KBM-7 (cell line): ENCODE data around the gene PPP2R2C.

Experiments
- DNase-seq: peaks from one replicate; pipeline ENCODE4 v3.0.0-alpha.2; 2015
- in situ Hi-C: fragments of 300-500 bp; cut with MboI; formaldehyde crosslinking; loops from 2 replicates; pipeline ENCODE4 v1.14.3; 2020; ENCODE audit warnings: low sequenced_read_pairs, low pct_unique_long_range_greater_than_20kb, mixed read lengths

PPP2R2C gene

GRCh38 chr4:6472387-6473263 lies at the start of gene PPP2R2C:
PPP2R2C (minus strand) TSS chr4:6472614; CDS start chr4:6472229, 385 bp downstream.
- DNase-seq: no peak
- in situ Hi-C loops: no loop called here

- DNase-seq: no peak
- in situ Hi-C loops: no loop called here
These were observed 48.6 kb upstream of the PPP2R2C start for GRCh38 chr4:6520978-6521377.

DNA sequence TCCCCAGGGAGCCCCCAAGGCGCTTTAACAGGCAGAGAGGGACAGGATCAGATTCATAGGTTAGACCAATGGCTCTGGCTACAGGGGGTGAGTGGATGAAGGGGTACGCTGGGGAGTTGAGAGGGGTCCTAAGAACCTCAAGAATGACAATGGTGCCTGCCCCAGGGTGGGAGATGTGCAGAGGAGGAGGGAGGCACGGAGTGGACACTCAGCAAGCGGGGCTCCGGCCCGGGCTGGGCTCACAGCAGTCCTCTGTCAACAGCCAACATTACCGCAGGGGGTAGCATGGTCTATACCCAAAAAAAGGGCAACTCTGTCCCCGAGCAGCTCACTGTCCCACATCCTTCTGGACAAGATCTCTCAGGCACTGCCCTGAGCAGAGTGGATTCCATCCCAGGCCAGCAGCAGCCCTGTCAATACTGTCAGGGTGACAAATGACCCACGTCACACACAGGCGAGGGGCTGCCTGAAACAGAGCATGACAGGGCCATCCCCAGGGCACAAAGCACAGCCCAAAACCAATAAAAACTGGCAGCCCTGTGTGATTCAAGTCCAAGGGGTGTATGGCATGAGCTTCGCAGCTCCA lies 47.7 kb upstream of the PPP2R2C start:
- in situ Hi-C loops: no loop called here
- DNase-seq: no peak

- DNase-seq: no peak
- in situ Hi-C loops: no loop called here
These were observed 44.8 kb upstream of the PPP2R2C start for GRCh38 chr4:6517171-6517570.

- in situ Hi-C loops: no loop called here
- DNase-seq: no peak
These were observed 44.3 kb upstream of the PPP2R2C start for GRCh38 chr4:6516762-6517161.

DNA sequence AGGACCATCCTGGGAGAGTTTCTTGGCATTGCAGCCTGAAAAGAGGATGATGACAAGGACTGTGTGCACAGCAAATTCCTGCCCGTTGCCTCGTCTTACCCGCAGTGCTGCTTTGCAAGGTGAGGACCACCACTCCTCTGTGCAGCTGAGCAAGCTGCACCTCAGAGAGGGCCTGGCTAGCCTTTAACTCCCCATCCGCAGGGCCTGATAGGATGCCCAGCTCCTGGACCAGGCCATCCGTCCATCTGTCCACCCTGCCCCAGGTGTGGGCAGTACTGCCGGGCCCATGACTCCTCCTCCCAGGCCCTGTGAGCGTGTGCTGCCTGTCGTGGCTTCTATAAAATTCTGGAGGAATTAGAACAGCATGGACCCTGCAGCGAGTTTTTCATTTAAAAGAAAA lies 43.9 kb upstream of the PPP2R2C start:
- in situ Hi-C loops: no loop called here
- no peak for DNase-seq

DNA sequence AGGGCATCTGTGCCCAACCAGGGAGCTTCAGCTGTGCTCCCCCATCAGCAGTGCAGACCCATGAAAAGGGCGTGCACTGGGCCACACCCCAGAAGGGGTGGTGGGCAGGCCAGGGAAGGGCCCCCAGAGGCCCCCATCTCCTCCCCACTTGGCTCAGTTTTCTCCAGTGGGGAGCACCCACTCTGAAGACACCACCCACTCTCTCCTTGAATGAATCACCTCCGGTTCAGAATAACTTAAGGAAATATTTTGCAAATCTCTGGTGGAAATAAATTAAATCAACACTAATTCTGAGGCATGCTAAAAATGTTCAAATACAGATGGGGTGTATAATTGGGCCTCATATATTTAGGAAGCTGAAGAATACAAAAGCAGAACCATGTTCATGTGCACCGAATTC lies 41.3 kb upstream of the PPP2R2C start:
- in situ Hi-C loops: no loop called here
- DNase-seq: no peak

DNA sequence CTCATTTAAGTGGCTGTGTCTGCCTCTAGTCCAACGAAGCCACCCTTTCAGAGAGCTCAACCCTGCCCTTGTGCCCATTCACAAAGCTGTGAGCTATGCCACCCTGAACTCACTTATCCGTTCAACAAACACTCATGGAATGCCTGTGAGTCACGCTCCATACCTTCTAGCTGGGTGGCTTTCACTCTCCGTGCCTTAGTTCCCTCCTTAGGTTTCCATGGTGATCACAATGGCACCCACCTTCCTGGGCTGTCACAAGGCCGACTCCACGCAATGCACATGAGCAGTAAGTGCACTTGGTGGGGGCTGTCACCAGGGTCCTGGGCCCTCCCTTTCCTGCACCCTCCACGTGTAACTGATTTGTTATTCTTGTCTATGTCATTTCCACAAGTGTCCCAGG lies 37.2 kb upstream of the PPP2R2C start:
- in situ Hi-C loops: no loop called here
- no peak for DNase-seq

DNA sequence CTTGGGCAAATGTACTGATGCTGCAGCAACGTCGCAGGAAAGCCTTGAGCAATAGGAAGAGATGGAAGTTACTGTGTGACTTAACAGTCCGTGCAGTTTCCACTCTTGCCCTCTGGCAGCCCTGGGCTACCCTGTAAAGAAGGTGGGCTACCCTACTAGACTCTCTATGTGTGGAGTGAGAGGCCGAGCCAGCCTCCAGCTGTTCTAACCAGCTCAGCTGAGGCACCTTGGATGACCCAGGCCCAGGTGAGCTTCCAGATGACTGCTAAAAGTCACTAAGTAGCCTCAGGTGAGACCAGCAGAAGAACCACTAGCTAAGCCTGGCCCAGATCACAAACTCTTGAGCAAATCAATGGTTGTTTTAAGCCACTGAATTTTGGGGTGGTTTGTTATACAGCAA lies 34.9 kb upstream of the PPP2R2C start:
- in situ Hi-C loops: no loop called here
- DNase-seq: no peak

GRCh38 chr4:6506616-6507140 lies 34.3 kb upstream of the PPP2R2C start:
- in situ Hi-C loops: no loop called here

DNA sequence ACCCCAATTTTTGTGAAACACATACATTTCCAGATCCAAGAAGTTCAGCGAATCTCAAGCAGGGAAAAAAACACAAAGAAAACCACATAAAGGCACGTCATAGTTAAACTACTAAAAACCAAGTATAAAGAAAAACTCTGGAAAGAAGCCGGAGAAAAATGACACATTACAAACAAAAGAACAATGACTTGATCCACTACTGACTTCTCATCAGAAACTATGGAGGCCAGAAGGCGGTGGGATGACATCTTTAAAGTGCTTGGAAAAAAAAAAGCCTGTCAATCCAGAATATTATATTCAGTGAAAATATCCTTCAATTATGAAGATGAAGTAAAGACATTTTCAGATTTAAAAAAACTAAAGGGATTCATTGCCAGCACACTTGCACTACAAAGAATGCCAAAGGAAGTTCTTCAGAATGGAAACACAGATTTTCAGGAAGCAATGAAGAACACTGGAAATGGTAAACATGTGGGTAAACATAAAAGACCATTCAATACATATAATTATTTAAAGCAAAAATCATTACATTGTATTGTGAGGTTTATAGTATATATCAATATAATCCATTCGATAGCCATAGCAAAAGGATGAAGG lies 32.6 kb upstream of the PPP2R2C start:
- DNase-seq: no peak
- in situ Hi-C loops: no loop called here

More at GRCh38 chr4:6506616-6507140, 34.3 kb upstream of the PPP2R2C start:
- DNase-seq: no peak

GRCh38 chr4:6502747-6503465 lies 30.5 kb upstream of the PPP2R2C start:
- no peak for DNase-seq
- in situ Hi-C loops: no loop called here

- DNase-seq: no peak
- in situ Hi-C loops: no loop called here
These were observed 29.7 kb upstream of the PPP2R2C start for GRCh38 chr4:6502147-6502546.

- no peak for DNase-seq
- in situ Hi-C loops: no loop called here
These were observed 28.8 kb upstream of the PPP2R2C start for GRCh38 chr4:6501171-6501570.

DNA sequence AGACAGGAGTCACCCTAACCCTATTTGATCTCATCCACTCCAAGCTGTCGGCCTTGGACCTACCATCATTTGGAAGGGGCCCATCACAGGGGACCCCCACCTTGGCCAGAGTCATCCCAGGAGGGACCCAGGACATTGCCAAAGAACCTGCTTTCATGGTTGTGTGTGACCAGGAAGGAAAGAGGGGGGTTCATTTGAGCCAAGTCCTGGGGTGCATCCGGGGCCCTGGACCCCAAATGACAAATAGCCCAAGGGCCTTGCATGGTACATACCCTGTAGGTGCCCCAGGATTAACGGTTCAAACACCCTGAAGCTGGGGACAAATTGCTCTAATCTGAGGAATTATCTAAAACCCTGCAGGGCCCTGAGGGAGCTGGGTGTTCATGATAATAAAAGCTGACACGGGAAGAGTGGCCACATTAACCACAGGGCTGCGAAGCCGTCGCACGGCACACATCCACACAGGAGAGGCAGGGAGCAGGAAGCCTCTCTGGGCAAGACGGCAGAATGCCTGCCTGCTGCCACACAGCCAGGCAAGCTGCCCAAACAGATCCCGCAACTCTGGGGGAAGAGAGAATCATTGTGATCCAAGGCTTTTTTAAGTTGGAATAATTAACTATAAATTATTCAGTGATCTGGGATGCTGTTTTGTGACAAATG lies 28.2 kb upstream of the PPP2R2C start:
- no peak for DNase-seq
- in situ Hi-C loops: no loop called here

- in situ Hi-C loops: no loop called here
- no peak for DNase-seq
These were observed 26.8 kb upstream of the PPP2R2C start for GRCh38 chr4:6499238-6499600.

DNA sequence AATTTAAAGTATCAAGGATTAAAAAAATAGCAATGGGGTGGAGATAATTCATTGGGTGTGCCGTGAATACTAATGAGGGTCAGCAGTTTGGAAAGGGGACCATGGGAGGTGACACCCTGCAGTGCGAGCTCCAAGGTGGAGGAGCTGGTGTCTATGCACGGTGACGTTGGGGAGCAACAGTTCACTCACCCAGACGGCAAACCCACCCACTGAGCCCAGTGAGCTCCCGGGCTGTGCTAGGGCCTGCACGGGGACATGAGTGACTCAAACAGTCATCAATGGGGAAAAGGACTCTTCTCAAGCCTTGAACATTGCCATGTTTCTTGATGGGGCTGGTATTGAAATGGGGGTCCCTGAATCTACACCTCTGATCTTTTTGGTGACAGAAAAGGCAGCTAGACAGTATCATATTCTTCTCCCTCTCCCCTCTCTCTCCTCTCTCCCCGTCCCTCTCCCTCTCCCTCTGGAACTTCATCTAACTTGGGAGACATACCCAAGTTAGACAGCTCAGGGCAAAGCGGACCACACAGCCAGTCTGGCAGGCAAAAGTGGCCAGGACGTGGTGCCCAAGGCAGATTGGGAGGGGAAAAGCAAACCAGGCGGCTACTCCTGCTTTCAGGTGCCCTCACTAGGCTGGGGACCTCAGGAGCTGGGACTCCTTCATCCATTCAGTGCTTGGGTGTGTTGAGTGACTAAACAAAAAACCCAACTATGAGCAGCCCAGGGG lies 26.3 kb upstream of the PPP2R2C start:
- no peak for DNase-seq
- in situ Hi-C loops: no loop called here

DNA sequence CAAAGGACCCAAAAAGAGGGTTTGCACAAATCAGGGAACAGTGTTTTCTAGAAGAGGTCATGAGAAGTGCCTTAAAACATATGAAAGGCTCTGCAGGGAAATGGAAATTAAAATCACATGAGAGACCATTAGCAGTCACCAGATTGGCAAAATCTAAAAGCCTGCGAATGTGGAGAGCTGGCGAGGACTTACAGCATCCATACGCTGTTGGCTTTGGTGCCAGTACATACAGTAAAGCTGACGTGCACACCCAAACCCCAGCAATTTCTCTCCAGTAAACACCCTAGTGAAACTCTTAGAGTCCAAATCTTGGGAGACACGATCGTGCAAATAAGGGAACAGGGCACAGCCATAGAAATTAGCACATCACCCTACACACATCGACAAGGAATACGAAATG lies 25.4 kb upstream of the PPP2R2C start:
- DNase-seq: no peak
- in situ Hi-C loops: no loop called here

DNA sequence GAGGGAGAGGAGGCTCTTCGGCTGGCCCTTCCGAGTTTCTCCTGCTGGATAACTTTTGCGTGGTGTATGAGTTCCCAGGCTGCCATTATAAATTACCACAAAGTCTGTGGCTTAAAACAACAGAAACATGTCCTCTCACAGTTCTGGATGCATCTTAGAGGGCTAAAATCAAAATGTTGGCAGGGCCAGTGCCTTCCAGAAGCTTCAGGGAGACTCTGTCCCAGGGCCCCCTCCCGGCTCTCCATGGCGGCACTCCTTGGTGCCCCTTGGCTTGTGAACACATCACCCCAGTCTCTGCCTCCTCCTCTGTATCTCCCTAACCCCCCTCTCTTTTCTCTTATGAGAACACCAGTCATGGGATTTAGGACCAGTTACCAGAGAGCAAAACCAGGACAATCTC lies 23.3 kb upstream of the PPP2R2C start:
- in situ Hi-C loops: no loop called here

More for the DNA sequence above, 23.3 kb upstream of the PPP2R2C start:
- no peak for DNase-seq
